GM21360 (cell line): ENCODE measurements around the gene RERE.
"Not testable (repeated sequence)": the region's sequence is repeated elsewhere in the genome, so short reads cannot be mapped to it uniquely, and the experiment has no call there.

Source experiments
- ATAC-seq: cut with Tn5 transposase; IDR thresholded peaks from one replicate; pipeline ENCODE4 v1.9.1; 2021; ENCODE audit warnings: mild to moderate bottlenecking, moderate library complexity; ENCODE audit not compliant: unreplicated experiment

The RERE gene

DNA sequence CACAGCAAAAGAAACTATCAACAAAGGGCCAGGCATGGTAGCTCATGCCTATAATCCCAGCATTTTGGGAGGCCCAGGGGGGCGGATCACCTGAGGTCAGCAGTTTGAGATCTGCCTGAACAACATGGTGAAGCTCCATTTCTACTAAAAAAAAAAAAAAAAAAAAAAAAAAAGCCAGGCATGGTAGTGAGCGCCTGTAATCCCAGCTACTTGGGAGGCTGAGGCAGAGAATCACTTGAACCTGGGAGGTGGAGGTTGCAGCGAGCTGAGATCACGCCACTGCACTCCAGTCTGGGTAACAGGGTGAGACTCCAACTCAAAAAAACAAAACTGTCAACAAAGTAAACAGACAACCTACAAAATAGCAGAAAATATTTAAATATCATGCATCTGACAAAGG is 122.0 kb downstream of the RERE start:
- not testable (repeated sequence) for ATAC-seq

DNA sequence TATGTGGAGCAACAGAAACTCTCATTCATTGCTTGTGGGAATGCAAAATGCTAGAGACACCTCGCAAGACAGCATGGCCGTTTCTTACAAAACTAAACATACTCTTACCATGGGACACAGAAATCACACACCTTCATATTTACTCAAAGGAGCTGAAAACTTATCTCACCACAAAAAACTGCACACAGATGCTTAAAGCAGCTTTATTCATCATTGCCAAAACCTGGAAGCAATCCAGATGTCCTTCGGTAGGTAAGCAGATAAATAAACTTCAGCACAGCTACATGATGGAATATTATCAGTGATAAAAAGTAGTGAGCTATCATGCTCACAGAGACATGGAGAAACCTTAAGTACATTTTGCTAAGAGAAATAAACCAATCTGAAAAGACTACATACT is 124.3 kb downstream of the RERE start:
- no peak for ATAC-seq

DNA sequence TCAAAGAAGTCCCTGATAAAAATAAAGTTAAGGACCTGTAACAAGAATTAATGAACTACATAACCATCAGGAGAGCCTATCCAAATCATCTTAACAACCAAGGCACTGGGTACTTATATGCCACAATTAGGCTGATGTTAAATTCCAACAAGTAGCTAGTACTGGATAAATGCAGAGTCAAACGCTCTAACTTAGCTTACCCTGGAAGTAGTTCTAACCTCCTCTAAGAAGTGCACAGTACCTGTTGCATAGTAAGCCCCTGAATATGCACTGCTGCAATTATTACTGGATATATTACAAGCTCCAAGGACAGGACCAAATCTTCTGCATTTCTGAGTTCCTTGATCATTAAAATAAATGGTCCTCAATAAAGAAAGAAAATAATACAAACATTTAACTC is 125.8 kb downstream of the RERE start:
- no peak for ATAC-seq

DNA sequence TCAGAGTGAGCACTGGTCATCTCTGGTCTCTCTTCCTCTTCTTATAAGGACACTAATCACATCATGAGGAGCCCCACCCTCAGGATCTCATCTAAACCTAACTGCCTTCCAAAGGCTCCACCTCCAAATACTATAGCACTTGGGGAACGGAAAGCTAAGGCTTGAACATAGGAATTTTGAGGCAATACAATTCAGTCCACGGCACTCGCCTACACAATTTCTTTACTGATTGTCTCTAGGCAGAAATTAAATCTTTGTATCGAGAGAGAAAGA is 127.3 kb downstream of the RERE start:
- ATAC-seq = no peak

DNA sequence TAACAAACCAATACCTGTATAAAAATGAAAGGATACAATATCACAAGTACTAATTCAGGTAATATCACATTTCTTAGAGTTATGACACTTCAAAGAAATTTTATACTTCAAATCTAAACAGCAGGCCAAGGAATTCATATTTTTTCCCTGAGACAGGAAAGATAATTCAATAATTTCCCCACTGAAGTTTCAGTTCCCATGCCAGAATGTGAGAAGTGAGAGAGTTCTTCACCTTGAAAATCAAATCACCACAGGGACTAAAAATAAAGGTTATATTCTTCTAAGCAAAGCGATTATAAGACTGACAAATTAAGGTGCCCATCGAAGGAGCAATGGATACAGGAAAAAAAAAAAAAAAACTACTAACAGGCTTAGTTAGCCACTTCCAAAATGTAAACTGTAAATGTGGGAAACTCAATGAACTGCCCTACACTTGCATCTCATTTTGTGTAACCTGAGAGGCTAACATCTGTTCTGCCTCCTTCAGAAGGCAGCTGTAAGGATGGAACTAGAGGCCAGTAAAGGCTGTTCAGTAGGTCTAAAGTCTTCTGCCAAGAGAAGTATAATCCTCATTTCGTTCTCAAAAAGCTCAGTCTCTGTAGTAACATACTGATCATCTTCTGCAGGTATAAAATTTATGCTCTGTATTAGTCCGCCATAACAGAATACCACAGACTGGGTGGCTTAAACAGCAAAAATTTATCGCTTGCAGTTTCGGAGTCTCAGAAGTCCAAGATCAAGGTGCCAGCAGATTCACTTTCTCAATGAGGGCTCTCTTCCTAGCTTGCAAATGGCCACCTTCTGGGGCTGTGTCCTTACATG is 127.8 kb downstream of the RERE start:
- no peak for ATAC-seq

DNA sequence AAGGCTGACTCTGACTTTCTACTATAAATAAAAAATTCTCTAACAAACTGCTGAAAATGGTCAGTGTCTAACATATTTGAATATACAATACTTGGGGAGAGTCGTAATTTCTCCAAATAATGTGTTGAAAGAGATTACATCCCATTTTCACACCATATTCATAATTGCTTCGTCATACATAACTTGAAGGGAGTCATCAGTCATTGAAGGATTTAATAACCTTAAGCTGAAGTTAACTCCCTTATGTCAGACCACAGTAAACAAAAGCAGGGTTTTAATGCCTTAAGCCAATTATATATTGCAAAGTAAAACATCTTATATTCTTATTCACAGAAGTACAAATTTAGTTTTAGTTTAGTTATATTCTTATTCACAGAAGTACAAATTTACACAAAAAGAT is 129.9 kb downstream of the RERE start:
- no peak for ATAC-seq

DNA sequence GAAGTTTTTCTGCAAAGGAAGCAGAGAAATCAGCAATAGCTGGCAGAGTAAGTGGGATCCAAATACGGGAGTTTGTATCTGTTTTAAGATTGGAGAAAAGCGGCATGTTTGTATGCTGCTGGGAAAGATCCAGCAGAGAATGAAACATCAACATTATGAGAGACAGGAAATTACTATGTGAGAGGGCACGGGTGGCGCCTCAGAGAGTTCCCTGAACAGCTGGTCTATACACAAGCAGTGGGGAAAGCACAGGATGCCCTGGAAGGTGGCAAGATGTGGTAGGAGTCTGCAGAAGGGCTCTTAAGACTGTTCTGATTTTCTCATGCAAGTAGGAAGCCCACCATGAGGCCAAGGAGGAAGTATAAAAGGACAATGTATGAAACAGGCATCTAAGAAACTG is 130.4 kb downstream of the RERE start:
- ATAC-seq = no peak

DNA sequence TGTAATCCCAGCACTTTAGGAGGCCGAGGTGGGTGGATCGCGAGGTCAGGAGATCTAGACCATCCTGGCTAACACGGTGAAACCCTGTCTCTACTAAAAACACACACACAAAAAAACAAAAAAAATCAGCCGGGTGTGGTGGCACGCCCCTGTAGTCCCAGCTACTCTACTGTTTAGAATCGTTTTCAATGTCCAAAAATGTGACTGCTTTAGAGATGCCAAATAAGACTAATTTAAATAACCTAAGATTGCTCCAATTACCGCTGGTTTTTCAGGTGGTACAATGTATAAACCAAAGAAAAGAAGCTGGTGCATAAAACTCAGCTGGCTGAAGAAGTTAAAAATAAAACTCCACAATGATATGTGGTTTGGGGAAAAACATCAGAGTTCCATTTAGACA is 132.0 kb downstream of the RERE start:
- ATAC-seq = no peak

DNA sequence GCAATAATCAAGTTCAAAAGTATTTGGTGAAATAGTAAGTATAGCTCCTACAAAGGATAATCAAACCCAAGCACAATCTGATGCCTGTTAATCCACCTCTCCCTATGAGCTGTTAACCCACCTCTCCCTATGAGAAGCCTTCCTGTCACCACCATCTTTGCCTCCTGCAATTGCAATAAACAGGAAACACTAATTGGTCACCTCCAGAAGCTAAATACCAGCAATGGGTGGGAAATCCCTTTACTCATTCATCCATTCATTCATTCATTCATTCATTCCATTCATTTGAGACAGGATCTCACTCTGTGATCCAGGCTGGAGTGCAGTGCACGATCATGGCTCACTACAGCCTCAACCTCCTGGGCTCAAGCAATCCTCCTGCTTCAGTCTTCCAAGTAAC is 132.8 kb downstream of the RERE start:
- no peak for ATAC-seq

DNA sequence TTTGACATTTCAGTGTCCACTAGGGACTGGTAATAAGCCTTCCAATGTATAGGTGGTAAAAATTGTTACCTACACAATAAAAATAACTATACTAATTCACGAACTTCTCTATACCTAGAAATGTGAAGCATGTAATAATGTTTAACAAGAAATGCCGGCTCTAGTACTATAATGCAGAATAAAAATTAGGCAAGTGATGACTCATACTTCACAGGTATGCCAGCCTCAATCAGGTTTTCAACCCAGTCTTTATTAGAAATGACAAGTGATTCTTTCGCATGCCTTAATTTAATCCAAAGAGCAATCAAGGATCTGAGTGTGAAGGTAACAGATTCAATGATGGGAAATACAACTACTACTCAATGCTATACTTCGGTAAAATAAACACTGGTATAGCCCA is 134.9 kb downstream of the RERE start:
- ATAC-seq = no peak

DNA sequence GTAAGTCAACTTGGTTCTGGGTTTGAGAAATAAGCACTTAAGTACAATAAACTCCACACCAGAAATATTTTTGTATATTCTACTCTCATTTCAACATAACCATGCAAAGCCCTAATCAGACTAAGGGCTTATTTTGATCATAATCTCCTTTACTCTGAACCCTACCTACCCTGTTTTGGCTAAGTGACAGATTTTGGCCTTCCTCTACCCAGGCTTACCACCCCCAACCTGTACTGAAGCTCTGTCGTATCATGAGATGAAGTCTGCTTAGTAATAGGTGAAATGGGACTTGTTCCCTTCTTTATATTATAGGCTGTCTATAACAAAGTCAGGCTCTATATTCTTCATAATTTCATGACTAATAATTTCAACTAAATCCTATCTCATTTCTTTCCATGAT is 135.5 kb downstream of the RERE start:
- no peak for ATAC-seq

DNA sequence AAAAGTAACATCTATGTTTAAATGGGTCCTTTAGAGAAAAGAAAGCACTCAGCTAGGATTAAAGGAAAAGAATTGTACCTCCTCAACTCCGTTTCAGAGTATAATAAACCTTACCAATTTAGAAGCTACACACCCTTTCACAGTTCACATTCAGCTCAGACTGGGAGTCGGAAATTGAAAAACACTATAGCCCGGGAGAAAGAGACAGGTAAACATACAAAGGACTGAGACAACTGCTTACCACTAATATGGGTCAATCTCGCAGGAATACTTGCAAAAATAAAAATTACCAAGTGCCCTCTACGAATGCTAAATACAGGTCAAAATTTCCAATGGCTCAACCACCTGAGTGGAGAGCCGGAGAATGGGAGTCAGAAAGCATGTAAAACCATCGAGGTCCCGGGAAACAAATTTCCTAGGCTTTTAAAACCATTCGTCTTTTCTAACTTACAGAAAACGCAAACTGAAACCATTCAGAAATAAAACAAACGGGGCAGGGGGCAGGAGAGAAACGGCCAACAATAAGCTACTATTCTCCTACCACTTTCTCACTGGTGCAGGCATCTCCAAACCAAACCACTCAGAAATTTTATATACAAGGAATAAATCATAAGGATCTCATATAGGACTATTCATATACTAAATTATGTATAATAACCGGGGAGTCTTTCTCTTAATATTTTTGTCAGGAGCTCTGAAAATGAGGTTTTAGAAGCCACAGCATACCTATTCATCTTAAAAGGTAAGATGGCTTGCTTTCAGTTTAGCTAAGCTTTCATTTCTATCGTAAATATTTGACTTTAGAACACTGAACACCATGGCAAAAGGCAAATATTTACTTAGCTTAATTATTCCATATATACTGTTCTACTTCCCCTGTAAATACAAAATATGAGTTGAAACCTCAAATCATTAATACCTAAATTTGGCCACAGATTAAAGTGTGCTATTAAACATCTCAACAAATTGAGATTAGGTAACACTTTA is 136.5 kb downstream of the RERE start:
- ATAC-seq = no peak

DNA sequence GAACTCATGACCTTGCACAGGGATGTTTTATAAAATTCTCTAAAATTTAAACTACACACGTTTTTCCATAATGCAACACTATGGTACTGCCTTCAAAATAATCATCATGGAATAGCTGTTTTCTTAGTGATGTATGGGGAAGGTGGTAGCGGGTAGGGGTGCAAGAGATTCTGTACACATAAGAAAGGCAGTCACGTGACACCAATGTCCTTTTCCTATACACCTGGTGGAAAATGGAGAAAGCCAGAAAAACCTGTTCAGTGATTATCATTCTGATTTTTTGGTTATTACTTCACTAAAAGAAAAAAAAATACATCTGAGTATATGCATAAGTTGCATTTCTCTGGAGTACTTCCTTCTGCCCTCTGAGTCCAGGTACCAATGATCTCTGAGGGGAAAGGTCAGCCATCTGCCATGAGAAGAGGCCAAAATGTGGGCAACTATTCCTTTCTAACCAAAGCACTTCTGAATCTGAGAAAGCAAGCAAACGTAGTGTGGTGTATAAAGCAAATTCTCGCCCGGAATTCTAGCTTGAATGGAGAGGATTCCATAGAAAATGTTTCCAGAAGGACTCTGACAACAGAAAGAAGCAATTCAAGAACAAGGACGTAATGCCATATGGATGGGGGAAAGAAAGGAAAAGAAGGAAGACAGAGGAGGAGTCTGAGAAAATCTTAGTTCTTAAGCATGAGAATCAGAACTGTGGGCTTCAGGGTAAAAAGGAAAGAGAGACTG is 137.3 kb downstream of the RERE start:
- no peak for ATAC-seq

DNA sequence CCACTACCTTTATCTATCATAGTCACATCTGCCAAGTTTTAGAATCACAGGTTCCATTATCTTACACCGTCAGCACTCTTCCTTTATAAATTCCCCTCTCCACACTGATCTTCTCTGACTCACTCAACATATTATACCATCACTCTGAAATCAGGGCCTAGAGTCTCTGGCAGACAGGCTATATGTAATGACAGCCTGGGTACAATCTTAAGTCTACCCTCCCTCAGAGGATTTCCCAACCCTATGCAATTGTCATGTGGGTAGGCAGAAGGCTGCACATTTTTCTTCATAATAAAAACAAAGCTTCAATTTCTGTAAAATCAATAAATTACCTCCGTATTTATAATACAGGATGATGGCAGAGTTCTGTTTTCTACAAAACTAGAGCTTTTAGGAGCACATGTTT is 138.0 kb downstream of the RERE start:
- no peak for ATAC-seq

DNA sequence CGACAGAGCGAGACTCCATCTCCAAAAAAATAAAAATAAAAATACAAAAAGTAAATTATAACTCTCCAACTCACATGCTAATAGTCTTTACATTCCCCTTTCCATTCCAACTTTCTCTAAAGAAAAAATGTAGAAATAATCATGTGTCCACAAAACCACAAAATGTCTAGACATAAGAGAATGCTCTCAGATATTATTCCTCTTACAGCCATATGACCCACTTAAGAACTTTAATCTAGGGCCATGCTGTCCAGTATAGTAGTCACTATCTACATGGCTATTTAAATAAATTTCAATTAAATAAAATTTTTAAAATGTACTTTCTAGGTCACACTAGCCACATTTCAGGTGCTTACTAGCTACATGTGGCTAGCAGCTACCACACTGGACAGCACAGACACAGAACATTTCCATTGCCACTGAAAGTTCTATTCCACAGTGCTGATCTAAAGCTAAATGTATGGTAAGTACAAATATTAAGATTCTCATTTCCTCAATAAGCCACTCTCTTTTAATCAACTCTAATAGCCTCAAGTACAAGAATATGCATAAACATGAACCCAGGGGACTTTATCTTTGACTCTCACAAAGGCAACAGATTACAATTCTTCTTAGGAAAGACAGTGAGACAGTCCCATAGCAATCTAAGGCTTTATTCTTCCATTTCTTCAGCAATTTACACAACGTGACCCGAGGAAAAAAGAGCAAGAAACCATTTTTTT is 138.6 kb downstream of the RERE start:
- ATAC-seq = no peak

DNA sequence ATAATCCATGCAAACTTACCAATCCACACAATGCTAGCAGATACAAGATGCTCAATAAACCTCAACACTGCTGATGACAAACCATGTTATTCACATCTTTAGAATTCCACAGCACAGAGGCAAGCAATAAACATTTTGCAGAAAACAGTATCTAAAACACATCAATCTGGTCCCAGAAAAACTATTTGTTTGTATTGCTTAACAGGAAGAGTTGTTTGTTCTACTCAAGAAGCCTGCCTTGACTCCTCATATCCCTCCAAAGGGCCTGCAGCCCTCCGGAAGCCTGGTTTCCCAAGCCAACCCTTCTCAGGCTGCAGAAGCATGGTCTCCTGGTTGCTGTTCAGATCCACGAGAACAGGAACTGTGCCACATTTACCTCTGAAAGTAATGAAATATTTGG is 139.7 kb downstream of the RERE start:
- ATAC-seq = no peak

DNA sequence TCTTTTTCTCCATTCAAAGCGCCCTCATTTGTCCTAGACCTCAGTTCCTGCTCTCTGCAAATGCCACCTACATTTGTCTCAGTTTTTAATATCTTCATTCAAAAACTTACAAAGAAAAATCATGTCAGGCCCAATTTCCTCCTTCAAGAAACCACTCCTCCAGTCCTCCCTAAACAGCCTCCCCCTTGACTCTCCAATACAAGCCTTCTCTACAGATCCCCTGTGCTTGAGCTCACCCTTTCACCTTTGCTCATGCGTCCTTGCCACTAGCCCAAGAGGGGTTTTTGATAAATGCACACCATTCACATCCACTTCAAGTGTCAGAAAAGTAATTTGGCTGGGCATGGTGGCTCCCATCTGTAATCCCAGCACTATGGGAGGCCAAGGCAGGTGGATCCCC is 140.6 kb downstream of the RERE start:
- ATAC-seq = no peak

DNA sequence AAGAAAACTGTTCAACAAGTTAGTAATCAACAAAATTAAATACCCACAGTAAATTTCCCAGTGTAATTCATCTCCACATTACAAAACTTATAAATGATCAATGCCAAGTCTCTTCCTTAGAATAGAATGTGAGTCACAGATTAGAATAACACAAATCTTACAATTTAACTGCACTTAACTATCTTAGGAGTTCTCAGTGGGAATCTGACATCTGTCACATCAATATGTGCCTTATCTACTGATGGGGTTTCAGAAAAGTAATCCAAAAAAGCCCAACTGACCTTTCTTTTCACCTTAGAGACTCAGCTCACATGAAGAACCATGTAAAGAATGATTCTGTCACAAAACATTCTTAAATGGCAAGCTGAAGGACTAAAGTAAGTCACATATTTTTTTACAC is 141.4 kb downstream of the RERE start:
- ATAC-seq = no peak

DNA sequence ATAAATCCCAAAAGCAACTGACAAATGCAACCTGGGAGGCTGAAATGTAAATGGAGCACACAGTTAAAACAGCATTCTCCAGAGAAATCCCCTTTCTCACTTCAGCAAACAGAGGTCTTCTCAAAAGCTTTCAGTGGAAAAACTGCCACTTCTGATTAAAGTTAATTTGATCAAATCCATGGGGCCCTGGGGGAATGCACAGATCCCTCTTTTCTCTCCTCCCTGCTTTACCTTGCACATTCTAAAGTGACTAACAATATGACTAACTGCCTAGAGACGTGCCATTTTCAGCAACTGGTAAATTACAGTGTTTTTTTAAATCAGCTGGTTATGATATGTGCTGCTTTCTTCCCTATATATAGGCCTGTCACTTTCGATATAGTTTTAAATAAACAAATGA is 142.5 kb downstream of the RERE start:
- no peak for ATAC-seq

DNA sequence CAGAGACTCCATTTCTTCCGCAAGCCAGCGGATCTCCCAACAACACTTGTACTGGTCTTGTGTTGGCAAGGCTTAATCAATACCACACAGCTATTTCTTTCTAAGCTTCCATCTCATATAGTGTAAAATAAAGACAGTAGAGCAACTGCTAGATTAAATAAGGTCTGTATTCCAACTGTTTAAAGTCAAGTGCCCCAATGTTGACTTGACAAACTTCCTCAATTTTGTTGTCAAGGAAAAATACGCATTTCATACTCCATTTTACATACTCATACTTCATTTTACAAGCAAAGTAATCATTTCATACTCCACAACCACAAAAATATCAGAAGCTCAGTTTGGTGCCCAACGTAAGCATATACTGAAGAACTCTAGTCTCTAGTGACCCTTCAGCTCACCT is 143.0 kb downstream of the RERE start:
- no peak for ATAC-seq

DNA sequence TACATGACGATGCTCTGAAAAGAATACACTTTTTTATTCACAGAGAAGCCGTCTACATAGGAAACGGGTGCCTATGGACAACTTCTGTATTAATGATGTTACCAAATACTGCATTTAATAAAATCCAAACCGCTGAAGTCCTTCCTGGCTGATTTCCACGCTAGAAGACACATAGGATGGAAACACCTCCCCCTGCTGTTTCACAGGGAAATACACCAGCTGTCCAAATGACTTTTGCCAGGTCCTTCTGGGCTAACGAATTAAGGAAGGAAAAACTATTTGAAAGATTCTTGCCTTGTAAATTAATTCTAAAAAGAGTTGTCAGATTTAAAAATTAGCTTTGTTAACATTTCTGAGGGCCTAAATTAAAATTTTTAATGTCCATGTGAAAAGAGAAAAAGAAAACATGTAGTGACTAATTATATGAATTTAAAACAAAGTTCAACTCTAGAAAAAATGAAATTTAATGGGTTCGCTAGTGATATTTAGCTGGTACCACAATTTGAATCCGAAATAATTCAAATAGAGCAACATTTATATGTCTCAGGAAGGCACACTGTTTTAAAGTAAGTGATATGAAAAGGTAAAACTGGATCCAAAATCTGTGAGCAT is 146.0 kb downstream of the RERE start:
- ATAC-seq = no peak
